ENCODE measurements around the gene KANSL1.
"Not testable (repeated sequence)": the region's sequence is repeated elsewhere in the genome, so short reads cannot be mapped to it uniquely, and the experiment has no call there.

KANSL1 gene

DNA sequence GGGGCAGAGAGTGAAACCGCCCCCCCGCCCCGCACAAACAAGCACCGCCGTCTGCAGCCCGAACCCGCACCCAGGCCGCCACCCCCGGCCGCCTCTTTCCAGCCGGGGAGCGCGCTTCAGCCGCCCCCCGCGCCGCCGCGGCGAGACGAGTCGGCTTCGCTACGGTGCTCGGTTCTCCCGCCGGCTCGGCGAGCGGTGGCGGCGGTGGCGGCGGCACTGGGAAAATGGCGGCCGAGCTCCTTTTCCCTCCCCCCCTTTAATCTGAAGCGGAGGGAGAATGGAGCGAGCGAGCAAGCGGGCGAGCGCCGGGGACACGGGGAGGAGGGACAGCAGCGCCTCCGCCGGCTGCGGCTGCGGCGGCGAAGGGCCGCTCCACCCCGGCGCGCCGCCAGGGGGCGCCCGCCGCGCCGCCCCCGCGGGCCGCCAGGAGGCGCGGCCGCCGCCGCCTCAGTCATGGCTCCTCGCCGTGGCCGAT is at the start of gene KANSL1:
KANSL1 (minus strand) TSS at position 279 of the 475 bp plus-strand sequence. CDS start 21,286 bp downstream, outside the sequence.
- DNase-seq (ENCODE audit: low spot score): peak; percentile 89

DNA sequence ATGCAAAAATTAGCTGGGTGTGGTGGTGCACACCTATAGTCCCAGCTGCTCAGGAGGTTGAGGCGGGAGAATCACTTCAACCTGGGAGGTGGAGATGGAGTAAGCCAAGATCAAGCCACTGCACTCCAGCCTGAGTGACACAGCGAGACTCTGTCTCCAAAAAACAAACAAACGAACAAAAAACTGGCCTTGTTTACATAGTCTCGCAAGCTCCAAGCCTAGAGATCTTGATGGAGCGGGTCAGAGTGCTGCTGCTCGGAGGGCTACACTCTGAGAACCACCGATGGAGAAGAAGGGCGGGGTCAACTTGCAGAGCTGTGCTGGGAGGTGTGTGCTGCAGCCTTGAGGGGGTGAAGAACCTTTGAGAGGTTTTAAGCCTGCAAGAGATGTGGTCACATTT is 38.1 kb upstream of the KANSL1 start:
- not testable (repeated sequence) for DNase-seq (ENCODE audit: low spot score)

GRCh38 chr17:46225274-46225794 is 32.1 kb upstream of the KANSL1 start:
- DNase-seq (ENCODE audit: low spot score): peak; percentile 87

- DNase-seq (ENCODE audit: low spot score): not testable (repeated sequence)
Observed at GRCh38 chr17:46224864-46225263, 31.6 kb upstream of the KANSL1 start.

DNA sequence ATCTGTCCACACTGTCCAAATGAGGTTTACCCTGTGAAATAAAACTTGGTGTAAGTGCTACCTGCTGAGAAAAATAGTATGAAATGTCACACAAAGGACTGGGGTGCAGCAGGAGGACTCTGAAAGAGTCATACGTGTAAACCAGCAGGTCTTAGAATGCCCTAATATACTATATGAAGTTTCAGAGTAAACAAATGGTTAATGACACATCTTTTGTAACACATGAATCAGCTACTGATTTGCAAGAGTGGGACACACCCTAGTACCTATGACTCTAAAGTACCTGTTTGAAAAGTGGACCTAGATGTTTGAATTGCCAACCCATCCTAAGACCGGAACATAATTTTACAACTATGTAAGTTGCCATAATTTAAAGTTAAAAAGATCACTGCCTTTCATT is 29.8 kb upstream of the KANSL1 start:
- not testable (repeated sequence) for DNase-seq (ENCODE audit: low spot score)

DNA sequence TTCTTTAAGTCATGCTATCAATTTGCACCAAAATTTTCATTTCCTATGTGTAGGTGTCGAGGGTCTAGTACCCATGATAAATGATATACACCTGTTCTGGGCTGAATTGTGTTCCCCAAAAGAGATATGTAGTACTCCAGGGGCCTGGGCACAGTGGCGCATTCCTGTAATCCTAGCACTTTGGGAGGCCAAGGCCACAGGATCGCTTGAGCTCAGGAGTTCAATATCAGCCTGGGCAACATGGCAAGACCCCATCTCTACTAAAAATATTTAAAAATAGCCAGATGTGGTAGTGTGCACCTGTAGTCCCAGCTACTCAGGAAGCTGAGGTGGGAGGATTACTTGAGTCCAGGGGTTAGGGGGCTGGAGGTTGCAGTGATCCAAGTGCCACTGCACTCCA is 23.5 kb upstream of the KANSL1 start:
- no peak for DNase-seq (ENCODE audit: low spot score)

DNA sequence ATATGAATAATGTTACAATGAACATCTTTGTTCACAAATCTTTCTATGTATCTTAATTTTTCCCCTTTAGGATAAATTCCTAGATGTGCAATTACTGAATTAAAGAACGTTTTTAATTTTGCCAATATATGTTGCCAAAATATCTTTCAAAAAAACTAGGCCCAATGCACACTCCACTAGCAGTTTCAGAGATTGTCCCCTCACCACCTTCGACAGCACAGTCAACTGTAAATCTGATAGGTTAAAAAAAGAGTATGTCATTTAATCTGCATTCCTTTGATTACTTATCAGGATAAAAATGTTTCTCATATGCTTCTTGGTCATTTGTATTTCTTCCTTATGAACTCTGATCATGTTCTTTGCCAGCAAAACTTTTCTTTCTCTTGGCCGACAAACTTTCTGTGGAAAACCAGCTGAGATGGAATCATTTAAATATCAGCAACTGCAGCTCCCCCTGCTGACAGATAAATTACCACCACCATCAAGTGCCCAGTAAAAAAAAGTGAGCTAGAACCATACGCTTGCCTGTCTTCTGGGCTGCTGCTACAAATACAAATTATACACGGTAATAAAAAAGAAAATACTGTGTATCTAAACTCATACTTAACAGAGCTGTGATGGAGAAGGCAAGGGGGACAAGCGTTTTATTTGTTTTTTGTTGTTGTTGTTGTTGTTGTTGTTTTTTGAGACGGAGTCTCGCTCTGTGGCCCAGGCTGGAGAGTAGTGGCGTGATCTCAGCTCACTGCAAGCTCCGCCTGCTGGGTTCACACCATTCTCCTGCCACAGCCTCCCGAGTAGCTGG is 19.6 kb upstream of the KANSL1 start:
- DNase-seq (ENCODE audit: low spot score): peak; percentile 68

- no peak for DNase-seq (ENCODE audit: low spot score)
Observed at GRCh38 chr17:46208997-46209396, 15.8 kb upstream of the KANSL1 start.

DNA sequence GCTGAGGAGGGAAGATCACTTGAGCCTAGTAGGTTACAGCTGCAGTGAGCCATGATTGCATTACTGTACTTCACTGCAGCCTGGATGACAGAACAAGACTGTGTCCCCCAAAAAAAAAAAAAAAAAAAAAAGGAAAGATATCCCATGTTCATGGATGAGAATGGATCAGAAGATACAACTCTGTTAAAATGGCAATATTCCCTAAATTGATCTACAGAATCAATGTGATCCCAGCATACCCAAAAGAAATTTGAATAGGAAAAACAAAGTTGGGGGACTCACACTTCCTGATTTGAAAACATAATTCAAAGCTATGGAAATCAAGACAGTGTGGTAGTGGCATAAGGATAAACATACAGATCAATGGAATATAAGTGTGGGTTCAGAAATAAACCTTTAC is 12.7 kb upstream of the KANSL1 start:
- no peak for DNase-seq (ENCODE audit: low spot score)

DNA sequence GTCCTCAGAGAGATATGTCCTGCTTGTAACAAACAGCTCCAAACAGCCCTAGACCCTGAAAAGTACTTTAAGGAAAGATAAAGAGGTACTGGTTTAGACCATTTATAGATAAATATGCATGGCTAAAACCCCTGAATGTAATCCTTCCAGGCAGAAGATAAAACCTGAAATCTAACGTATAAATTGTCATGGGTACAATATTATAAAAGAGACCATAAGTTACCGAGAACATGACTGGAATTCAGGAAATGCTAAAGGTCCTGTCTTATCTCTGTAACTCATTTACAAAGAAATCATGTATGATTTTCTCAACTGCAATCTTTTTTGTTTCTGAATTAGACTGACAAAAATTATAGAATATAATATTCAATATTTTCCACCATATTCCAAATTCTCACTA is 9.2 kb upstream of the KANSL1 start:
- DNase-seq (ENCODE audit: low spot score): no peak

DNA sequence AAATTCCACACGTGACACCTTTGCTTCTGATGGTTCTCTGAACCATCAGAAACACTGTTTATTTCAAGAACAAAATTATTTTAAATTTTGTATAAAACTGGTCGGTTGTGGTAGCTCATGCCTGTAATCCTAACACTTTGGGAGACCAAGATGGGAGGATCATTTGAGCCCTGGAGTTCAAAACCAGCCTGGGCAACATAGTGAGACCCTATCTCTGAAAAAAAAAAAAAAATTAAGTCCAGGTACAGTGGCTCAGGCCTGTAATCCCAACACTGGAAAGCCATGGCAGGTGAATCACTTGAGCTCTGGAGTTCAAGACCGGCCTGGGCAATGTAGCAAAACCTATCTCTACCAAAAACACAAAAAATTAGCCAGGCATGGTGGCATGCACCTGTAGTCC is 8.3 kb upstream of the KANSL1 start:
- DNase-seq (ENCODE audit: low spot score): no peak

- DNase-seq (ENCODE audit: low spot score): no peak
Observed at GRCh38 chr17:46200197-46200596, 7.0 kb upstream of the KANSL1 start.

GRCh38 chr17:46199379-46199778 is 6.2 kb upstream of the KANSL1 start:
- no peak for DNase-seq (ENCODE audit: low spot score)

DNA sequence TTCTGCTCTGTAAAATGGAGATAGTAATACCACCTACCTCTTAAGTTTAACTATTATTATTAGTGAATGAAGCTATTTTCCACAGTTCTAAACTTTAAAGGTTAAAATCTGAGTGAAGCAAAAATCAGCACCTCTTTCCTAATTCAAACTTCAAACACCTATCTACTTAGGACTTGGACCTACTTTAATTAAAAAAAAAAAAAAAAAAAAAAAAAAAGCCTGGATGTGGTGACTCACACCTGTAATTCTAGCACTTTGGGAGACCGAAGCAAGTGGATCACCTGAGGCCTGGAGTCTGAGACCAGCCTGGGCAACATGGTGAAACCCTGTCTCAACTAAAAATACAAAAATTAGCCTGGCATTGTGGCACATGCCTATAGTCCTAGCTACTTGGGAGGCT is 5.0 kb upstream of the KANSL1 start:
- no peak for DNase-seq (ENCODE audit: low spot score)

GRCh38 chr17:46197530-46197929 is 4.3 kb upstream of the KANSL1 start:
- no peak for DNase-seq (ENCODE audit: low spot score)

GRCh38 chr17:46195939-46196716 is 2.9 kb upstream of the KANSL1 start:
- DNase-seq (ENCODE audit: low spot score): no peak

DNA sequence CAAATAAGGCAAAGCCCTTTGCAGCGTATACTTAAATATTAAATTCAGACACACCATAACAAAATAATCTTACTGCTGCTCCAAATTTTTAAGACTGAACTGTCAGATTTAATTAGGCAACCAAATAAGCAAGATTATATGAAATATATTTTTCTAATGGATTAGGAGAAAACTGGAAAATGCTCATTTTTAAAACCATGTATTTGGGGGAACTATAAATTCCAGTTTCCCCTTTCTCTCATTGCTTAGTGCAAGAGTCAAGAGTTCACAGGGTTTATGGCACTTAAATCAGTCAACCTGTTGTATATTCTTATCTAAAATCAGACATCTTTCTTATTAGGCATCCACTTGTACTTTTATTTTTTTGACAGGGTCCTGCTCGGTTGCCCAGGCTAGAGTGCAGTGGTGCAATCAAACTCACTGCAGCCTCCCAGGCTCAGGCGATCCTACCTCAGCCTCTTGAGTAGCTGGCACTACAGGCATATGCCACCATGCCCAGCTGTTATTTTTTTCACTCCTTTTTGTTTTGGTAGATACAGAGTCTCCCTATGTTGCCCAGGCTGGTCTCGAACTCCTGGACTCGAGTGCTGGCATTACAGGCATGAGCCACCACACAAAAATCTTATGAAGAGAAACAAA is 2.1 kb upstream of the KANSL1 start:
- no peak for DNase-seq (ENCODE audit: low spot score)

- peak; percentile 77 for DNase-seq (ENCODE audit: low spot score)
Observed at GRCh38 chr17:46194393-46195216, 1.4 kb upstream of the KANSL1 start.

DNA sequence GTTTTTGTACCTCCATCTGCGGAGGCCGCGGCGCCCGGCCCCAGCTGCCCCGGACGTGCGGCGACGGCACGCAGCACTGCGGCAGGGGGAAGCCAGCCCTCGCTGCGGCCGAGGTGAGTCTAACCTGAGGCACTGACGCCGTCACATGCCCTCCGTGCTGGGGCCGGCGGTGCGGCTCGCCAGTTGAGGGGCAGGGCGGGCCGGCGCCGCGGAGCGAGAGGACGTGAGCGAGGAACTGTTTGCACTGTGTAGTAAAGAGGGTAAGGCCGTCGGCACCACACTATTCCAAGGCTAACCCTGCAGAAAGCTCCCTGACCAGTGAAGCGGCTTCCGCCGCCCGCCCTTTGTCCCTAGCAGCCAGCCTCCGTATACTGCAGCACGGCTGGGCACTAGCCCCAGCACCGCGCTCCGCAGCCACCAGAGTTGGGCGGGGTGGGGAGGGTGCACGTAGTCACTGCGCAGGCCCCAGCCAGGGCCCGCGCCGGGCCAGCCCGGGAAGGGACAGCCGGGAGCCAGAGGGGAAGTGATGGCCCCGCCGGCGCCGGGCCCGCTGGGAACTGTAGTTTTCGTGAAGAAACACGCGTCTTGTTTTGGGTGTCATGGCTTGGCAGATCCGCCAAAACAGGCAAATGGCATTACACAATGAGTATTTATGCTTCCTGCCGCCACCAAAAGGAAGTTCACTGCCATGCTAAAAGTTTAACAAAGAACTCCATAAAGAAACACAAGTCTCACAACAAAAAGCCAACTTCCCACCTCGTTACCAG is 580 bp upstream of the KANSL1 start:
- DNase-seq (ENCODE audit: low spot score): peak; percentile 96

DNA sequence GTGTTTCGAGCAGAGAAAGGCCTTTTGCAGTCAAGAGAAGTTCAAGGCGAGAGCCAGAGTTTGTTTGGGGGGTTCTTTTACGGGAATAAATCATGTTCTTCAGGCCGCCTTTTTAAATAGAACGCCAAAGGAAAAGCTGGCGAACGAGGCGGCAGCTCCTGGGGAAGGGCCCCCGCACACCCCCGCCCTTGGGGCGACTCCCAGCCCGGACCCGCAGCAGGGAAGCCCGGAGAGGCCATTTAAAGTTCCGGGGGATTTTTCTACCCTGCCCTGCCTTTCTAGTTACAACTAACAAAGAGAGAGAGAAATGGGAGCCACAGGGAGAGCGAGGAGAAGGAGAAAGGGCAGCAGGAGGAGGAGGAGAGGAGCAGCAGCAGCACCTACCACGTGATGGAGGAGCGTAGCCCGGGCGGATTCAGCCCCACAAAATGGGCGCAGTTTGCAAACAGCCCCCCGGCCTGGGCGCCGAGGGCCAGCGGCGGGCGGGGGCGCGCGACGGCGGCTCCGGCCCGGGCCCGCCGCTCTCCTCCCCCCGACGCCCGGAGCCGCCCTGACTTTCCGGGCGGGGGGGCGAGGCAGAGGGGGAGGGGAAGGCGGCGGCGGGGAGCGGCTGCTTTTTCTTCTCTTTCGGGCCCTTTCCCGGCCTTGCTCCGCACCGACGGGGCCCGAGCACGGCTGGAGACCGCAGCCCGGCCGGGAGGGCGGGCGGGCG is 634 bp downstream of the KANSL1 start:
- DNase-seq (ENCODE audit: low spot score): peak; percentile 67

Measured in RKO (cell line).